Endothelial cell of umbilical vein (primary cell): ENCODE data around the gene PHLPP2. TPM values are rescaled to one million over a fixed set of nuclear protein-coding genes. Genes with fewer than 3 reads are reported as not detected.
"Not testable (repeated sequence)": the region's sequence is repeated elsewhere in the genome, so short reads cannot be mapped to it uniquely, and the experiment has no call there.

Experiments
- BruUV-seq: library from RNA; stranded (reverse); fragments of 400-500 nt; replicated peaks from 2 replicates; lab custom pipeline; 2021; lab: Mats Ljungman, UMichigan
- CTCF ChIA-PET: fragments of 300-600, 350-600 bp; sonication (Branson Sonifier 250); formaldehyde crosslinking; loops from one replicate; lab custom pipeline; 2021; ENCODE audit warnings: antibody characterized with exemption, inconsistent platforms; lab: Charles Lee
- POLR2A ChIA-PET: fragments of 300-600, 350-600 bp; sonication (Branson Sonifier 250); formaldehyde crosslinking; loops from one replicate; lab custom pipeline; 2021; ENCODE audit warnings: antibody characterized with exemption, inconsistent platforms; lab: Charles Lee
- DNase-seq: peaks from one replicate; pipeline ENCODE4 v3.0.0-alpha.2; 2011; ENCODE audit warnings: low read depth, low spot score
- FAIRE-seq: peaks from 2 replicates; lab custom pipeline; 2011; peaks lifted over from hg19 to GRCh38; lab: Jason Lieb, UNC
- H2AFZ ChIP-seq: 2 replicates; pipeline ENCODE4 v1.6.0; 2012; ENCODE audit warnings: low read depth, low read length, control low read depth, inconsistent platforms
- H3K27ac ChIP-seq: 2 replicates; pipeline ENCODE4 v1.5.1; 2011; ENCODE audit warnings: low read depth, mild to moderate bottlenecking, control low read depth, low read length, moderate library complexity; ENCODE audit not compliant: insufficient read depth
- H3K27me3 ChIP-seq, 2 experiments: 2 replicates each; pipeline versions ENCODE4 v1.6.0 to v1.6.1; 2011; ENCODE audit warnings: low read length in 2 of 2, mixed read lengths in 1 of 2; ENCODE audit not compliant: control insufficient read depth in 2 of 2, insufficient read depth in 2 of 2
- H3K36me3 ChIP-seq, 2 experiments: 2 replicates in 1 of 2; 3 replicates in 1 of 2; pipeline ENCODE4 v1.5.1; 2011; ENCODE audit warnings: low read length in 2 of 2, mild to moderate bottlenecking in 1 of 2, moderate library complexity in 1 of 2; ENCODE audit not compliant: control insufficient read depth in 2 of 2, insufficient read depth in 2 of 2; ENCODE audit errors: extremely low read depth in 1 of 2
- H3K4me1 ChIP-seq: 3 replicates; pipeline ENCODE4 v1.5.1; 2011; ENCODE audit warnings: mild to moderate bottlenecking, low read length; ENCODE audit not compliant: control insufficient read depth, insufficient read depth; ENCODE audit errors: extremely low read depth
- H3K4me2 ChIP-seq: 2 replicates; pipeline ENCODE4 v1.6.1; 2011; ENCODE audit warnings: low read length, control low read depth, mixed read lengths; ENCODE audit not compliant: insufficient read depth
- H3K4me3 ChIP-seq, 3 experiments: fragments of 200-600 bp in 1 of 3; sonication (generic), shearing (Covaris generic) in 1 of 3; replicated peaks in 1 of 3; 2 replicates each; pipeline ENCODE4 v1.5.1; 2011 to 2016; ENCODE audit warnings: control low read depth in 3 of 3, low read length in 3 of 3, mild to moderate bottlenecking in 2 of 3, inconsistent platforms in 1 of 3, low read depth in 1 of 3, moderate library complexity in 1 of 3; ENCODE audit not compliant: insufficient read depth in 1 of 3
- H3K79me2 ChIP-seq: 2 replicates; pipeline ENCODE4 v1.6.0; 2012; ENCODE audit warnings: low read length, inconsistent platforms; ENCODE audit not compliant: control insufficient read depth, insufficient read depth
- H3K9ac ChIP-seq: replicated peaks from 2 replicates; pipeline ENCODE3; 2011; ENCODE audit warnings: low read length, control low read depth; ENCODE audit not compliant: insufficient read depth; ENCODE audit errors: extremely low read depth
- H3K9me1 ChIP-seq: replicated peaks from 3 replicates; pipeline ENCODE4 v1.6.0; 2011; ENCODE audit warnings: mild to moderate bottlenecking, low read length; ENCODE audit not compliant: control insufficient read depth, insufficient read depth; ENCODE audit errors: extremely low read depth
- H3K9me3 ChIP-seq: replicated peaks from 2 replicates; pipeline ENCODE4 v1.5.1; 2012; ENCODE audit warnings: low read length, inconsistent platforms; ENCODE audit not compliant: control insufficient read depth, insufficient read depth
- H4K20me1 ChIP-seq: replicated peaks from 2 replicates; pipeline ENCODE3; 2011; ENCODE audit warnings: mild to moderate bottlenecking, low read length; ENCODE audit not compliant: control insufficient read depth, insufficient read depth; ENCODE audit errors: extremely low read depth
- CTCF ChIP-seq, 2 donors: IDR thresholded peaks; 1 replicate in 1 of 2; 2 replicates in 1 of 2; pipeline ENCODE4 v1.5.1; 2011; ENCODE audit warnings: low read length in 2 of 2, mild to moderate bottlenecking in 2 of 2, moderate library complexity in 2 of 2, control low read depth in 1 of 2, inconsistent platforms in 1 of 2, low read depth in 1 of 2; ENCODE audit not compliant: insufficient read depth in 1 of 2; ENCODE audit errors: extremely low read depth in 1 of 2
- EZH2 ChIP-seq: IDR thresholded peaks from 2 replicates; pipeline ENCODE4 v1.6.1; 2012; ENCODE audit warnings: borderline replicate concordance, low read depth, mild to moderate bottlenecking, moderate library complexity, low read length, inconsistent platforms; ENCODE audit not compliant: severe bottlenecking
- FOS ChIP-seq: IDR thresholded peaks from 2 replicates; pipeline ENCODE4 v1.6.1; 2011; ENCODE audit warnings: mild to moderate bottlenecking, low read length, moderate library complexity, borderline replicate concordance; ENCODE audit not compliant: insufficient read depth
- GATA2 ChIP-seq: IDR thresholded peaks from 2 replicates; pipeline ENCODE4 v1.7.0; 2011; ENCODE audit warnings: low read depth, mild to moderate bottlenecking, moderate library complexity, mixed read lengths, low read length; ENCODE audit not compliant: insufficient read length, insufficient read depth
- JUN ChIP-seq: IDR thresholded peaks from 2 replicates; pipeline ENCODE4 v1.6.1; 2011; ENCODE audit warnings: borderline replicate concordance, low read depth; ENCODE audit not compliant: insufficient read length, insufficient read depth
- MYC ChIP-seq: IDR thresholded peaks from one replicate; pipeline ENCODE4 v1.6.1; 2011; ENCODE audit warnings: mild to moderate bottlenecking, low read depth, low read length
- POLR2A ChIP-seq: IDR thresholded peaks from 2 replicates; pipeline ENCODE4 v1.6.1; 2012; ENCODE audit warnings: low read depth, mild to moderate bottlenecking, control low read depth, low read length
- POLR2AphosphoS5 ChIP-seq: IDR thresholded peaks from 2 replicates; pipeline ENCODE4 v1.6.1; 2012; ENCODE audit warnings: low read depth, mild to moderate bottlenecking, control low read depth, low read length, moderate library complexity; ENCODE audit not compliant: insufficient read depth
- dilution Hi-C: fragments of 300-500 bp; cut with MboI; formaldehyde crosslinking; loops from one replicate; pipeline ENCODE4 v1.15.0; 2019; ENCODE audit warnings: low sequenced_read_pairs; ENCODE audit not compliant: extremely low pct_ligation_motif_present
- intact Hi-C: fragments of 100-400 bp; cut with micrococcal nuclease; formaldehyde crosslinking; loops from one replicate; pipeline ENCODE4 v1.10.0; 2022
- polyA plus RNA-seq, 4 experiments: library from polyadenylated mRNA; depleted of rRNA in 3 of 4; stranded (reverse) in 3 of 4; unstranded in 1 of 4; fragments of >200 nt; gene quantifications; 2 replicates each; pipeline versions ENCODE4 v1.2.1 to v1.2.3, GENCODE V29; 2011 to 2012; ENCODE audit warnings: missing spikeins in 1 of 4
- total RNA-seq: library from RNA; stranded (reverse); gene quantifications from 2 replicates; pipeline ENCODE4 v1.2.3, GENCODE V29; 2021
- TF ChIP-seq, protein P1 (sequence below): IDR thresholded peaks from 2 replicates; pipeline ENCODE4 v1.6.1; 2011; ENCODE audit not compliant: insufficient read depth, insufficient read length

Gene PHLPP2
- total and polyA plus RNA-seq, 2 donors (not counting 3 experiments of a cell fraction or from before 2014, with no cell fraction given): 4.1 to 8.0 TPM

DNA sequence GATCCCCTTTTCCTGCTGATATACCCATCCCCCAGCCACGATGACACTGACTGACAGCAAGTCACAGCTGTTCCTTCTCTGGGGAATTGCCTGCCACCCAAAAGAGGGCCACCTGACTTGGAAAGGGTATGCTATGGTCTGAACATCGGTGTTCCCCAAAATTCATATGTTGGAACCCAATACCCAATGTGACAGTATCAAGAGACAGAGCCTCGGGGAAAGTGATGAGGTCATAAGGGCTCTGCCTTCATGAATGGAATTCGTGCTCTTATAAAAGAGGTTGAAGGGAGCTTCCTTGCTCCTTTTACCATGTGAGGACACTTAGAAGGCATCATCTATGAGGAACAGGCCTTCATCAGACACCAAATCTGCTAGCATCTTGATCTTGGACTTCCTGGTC, 106.1 kb downstream of the PHLPP2 start:
- no peak overlapping the region for H3K27ac ChIP-seq
- no peak overlapping the region for H3K4me2 ChIP-seq
- no peaks in the 10 kb centered on the region for H3K9me3 ChIP-seq
- DNase-seq (no peak), FAIRE-seq (no peak)
- H3K9me1 ChIP-seq: no peaks in the 10 kb centered on the region
- H3K79me2 ChIP-seq: no peaks in the 10 kb centered on the region
- TF ChIP-seq GATA2: no peak
- no peak for TF ChIP-seq JUN
- no peak for TF ChIP-seq EZH2
- TF ChIP-seq POLR2AphosphoS5: no peak
- no peak for TF ChIP-seq MYC
- no peak for TF ChIP-seq FOS
- TF ChIP-seq POLR2A: no peak
- TF ChIP-seq, protein P1, sequence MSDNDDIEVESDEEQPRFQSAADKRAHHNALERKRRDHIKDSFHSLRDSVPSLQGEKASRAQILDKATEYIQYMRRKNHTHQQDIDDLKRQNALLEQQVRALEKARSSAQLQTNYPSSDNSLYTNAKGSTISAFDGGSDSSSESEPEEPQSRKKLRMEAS: no peak
- TF ChIP-seq CTCF (IDR thresholded peaks at IDR 0.05; ENCODE audit: extremely low read depth in 1 of 2, insufficient read depth in 1 of 2, low read depth in 1 of 2, low read length in 2 of 2): no peak
- H3K36me3 ChIP-seq: no peaks in the 10 kb centered on the region
- ChIA-PET CTCF (interaction anchor here (0.8 to 3.0 kb wide), 2 partner anchors 7 to 41 kb away, joined by 3 to 18 read pairs; no protein-coding TSS in a partner anchor), POLR2A (no interaction called here)
- H2AFZ ChIP-seq: no peak overlapping the region
- no peaks in the 10 kb centered on the region for H4K20me1 ChIP-seq
- no peak overlapping the region for H3K9ac ChIP-seq
- dilution Hi-C loops (no loop called here), intact Hi-C loops (no loop called here)
- no peak overlapping the region for H3K4me3 ChIP-seq
- peaks cover 0 to 3% of the 10 kb centered on the region in 2 experiments for H3K27me3 ChIP-seq
- no peaks in the 10 kb centered on the region for H3K4me1 ChIP-seq
- no TSS peak for BruUV-seq

DNA sequence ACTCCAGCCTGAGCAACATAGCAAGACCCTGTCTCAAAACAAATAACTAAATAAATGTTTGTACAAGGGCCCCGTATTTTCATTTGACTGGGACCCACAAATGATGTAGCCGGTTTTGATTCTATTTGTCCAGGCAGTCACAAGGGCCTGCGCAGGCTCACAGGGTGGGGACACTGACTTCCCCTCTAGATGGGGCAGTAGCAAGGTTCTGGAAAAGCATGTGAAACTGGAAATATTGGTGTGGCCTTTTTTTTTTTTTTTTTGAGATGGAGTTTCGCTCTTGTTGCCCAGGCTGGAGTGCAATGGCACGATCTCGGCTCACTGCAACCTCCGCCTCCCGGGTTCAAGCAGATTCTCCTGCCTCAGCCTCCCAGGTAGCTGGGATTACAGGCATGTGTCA, 109.5 kb downstream of the PHLPP2 start:
- H3K36me3 ChIP-seq, H3K9me3 ChIP-seq, H3K4me2 ChIP-seq, H3K4me1 ChIP-seq, DNase-seq, POLR2A ChIA-PET, H3K79me2 ChIP-seq, H3K4me3 ChIP-seq, H3K27ac ChIP-seq, H4K20me1 ChIP-seq, dilution Hi-C loops, BruUV-seq, H3K27me3 ChIP-seq, FAIRE-seq, H3K9me1 ChIP-seq, H3K9ac ChIP-seq, H2AFZ ChIP-seq: not testable (repeated sequence)
- intact Hi-C loops: loop anchor here (5.0 kb wide), 1 partner anchor 133 kb away; no protein-coding TSS in a partner anchor
- CTCF ChIA-PET: interaction anchor here (0.6 kb wide), 1 partner anchor 61 kb away, joined by 3 read pairs; no protein-coding TSS in a partner anchor
